ENCODE data around the gene NACAD.
A peak's percentile ranks its signal among the peaks of the same experiment; 100 is the strongest.
"Not testable (repeated sequence)": the region's sequence is repeated elsewhere in the genome, so short reads cannot be mapped to it uniquely, and the experiment has no call there.

Gene NACAD

DNA sequence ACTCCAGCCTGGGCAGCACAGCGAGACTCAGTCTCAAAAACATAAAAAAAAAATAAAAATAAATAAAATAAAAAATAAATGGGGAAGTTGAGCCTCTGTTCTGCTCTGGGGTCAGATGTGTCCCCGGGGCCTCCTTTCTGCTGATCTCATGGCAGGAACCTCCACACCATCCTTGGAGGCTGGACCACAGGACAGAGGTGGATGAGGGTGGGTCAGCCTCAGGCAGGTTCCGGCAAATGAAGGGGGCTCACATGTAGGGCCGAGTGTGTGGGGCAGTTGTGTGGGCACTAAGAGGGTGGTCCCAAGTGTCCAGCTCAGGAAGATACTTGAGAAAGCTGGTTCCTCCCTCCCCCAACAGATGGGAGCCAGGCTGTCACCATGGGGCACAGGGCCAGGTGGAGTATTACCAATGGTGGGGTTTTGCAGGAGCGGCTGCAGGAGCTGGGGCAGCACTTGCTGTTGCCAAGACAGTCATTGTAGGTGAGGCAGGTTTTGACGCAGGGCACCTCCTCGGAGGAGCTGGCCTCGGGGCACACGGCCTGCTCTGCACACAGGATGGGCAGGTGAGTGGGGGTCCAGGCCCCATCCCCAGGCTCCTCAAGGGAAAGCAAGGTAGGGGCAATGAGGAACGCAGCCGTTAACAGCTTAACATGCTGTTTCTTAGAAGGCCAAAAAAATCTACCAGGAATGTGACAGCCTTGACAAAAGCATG, 36.6 kb upstream of the NACAD start:
- Histone ChIP-seq H3K36me3 (ENCODE audit: control insufficient read depth in 1 of 2, insufficient read depth in 2 of 2, low read length in 2 of 2) (no peaks in the 10 kb centered on the region), H3K27me3 (ENCODE audit: low read depth, low read length) (no peaks in the 10 kb centered on the region), H3K4me1 (ENCODE audit: control insufficient read depth in 1 of 2, insufficient read depth in 2 of 2, low read length in 2 of 2) (no peaks in the 10 kb centered on the region), H3K9me3 (ENCODE audit: control insufficient read depth in 1 of 2, low read length in 2 of 2) (no peaks in the 10 kb centered on the region), H3K27ac (ENCODE audit: low read length) (no peak overlapping the region), H3K4me3 (ENCODE audit: low read depth in 1 of 2, low read length in 2 of 2) (no peak overlapping the region)

- Histone ChIP-seq H3K27ac (ENCODE audit: low read length) (no peak overlapping the region), H3K36me3 (ENCODE audit: control insufficient read depth in 1 of 2, insufficient read depth in 2 of 2, low read length in 2 of 2) (no peaks in the 10 kb centered on the region), H3K4me3 (ENCODE audit: low read depth in 1 of 2, low read length in 2 of 2) (no peak overlapping the region), H3K9me3 (ENCODE audit: control insufficient read depth in 1 of 2, low read length in 2 of 2) (no peaks in the 10 kb centered on the region), H3K4me1 (ENCODE audit: control insufficient read depth in 1 of 2, insufficient read depth in 2 of 2, low read length in 2 of 2) (no peaks in the 10 kb centered on the region), H3K27me3 (ENCODE audit: low read depth, low read length) (no peaks in the 10 kb centered on the region)
Measured at GRCh38 chr7:45123913-45124710, 35.3 kb upstream of the NACAD start.

DNA sequence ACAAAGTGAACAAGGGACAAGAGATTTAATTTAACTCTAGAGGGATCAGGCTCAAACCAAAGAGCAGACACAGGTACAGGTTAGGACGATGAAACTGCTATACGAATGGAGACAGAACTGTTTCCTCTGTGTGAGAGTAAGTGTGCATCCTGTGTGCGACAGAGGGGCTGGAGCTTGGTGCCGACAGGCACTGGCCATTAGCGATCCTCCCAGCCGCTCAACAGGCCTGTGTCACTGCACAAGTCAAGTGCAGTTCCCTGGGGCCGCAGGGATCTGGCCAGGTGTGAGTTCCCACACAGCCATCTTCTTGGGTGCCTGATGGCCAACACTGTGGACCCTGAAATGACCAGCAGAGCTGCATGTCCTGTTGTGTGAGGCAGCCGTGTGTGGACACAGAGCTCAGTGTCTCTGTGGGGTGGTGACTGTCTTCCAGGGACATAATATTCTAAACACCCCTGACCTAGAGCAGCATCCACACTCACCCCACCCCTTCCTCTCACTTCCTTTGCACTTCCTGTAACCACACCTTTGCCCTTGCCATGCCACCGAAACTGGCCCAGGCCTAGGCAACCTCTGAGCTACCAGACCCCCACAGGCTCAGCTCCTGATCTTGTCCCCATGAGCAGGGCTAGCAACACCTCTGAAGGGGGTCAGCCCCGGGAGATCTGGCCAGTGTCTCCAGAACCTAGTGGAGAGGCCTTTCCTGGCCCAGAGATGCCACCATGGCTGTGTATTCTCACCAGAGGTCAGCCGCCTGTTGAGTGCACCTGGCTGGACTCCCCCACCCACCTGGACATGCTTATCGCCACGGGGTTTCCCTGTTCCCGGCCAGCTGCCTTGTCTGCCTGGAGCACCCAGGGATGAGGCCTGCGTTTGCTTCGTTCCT, 34.4 kb upstream of the NACAD start:
- H3K9me3 ChIP-seq (ENCODE audit: control insufficient read depth in 1 of 2, low read length in 2 of 2): no peaks in the 10 kb centered on the region
- H3K27ac ChIP-seq (ENCODE audit: low read length): no peak overlapping the region
- no peaks in the 10 kb centered on the region for H3K4me1 ChIP-seq (ENCODE audit: control insufficient read depth in 1 of 2, insufficient read depth in 2 of 2, low read length in 2 of 2)
- no peaks in the 10 kb centered on the region for H3K27me3 ChIP-seq (ENCODE audit: low read depth, low read length)
- H3K36me3 ChIP-seq (ENCODE audit: control insufficient read depth in 1 of 2, insufficient read depth in 2 of 2, low read length in 2 of 2): no peaks in the 10 kb centered on the region
- H3K4me3 ChIP-seq (ENCODE audit: low read depth in 1 of 2, low read length in 2 of 2): no peak overlapping the region

GRCh38 chr7:45119550-45119949, 30.8 kb upstream of the NACAD start:
- no peaks in the 10 kb centered on the region for H3K4me1 ChIP-seq (ENCODE audit: control insufficient read depth in 1 of 2, insufficient read depth in 2 of 2, low read length in 2 of 2)

DNA sequence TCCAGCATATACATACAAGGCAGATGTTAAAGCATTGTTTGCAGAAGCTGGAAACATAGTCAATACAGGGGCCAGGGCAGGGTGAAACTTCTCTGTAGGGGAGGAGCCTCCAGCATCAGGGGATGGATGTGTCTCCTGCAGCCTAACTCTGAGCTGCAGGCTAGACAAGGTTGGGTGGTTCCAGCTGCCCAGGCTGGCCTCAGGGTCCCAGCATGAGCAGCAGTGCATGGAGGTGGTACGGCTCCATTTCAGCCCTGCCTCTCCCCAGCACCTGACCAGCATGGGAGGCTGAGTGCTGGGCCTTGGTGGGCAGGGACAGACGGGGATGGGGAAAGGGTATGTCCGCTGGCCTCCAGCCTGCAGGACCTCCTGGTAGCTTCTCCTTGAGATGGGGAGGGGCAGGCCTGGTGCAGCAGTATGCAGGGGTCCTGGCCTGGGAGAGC, 30.1 kb upstream of the NACAD start:
- Histone ChIP-seq H3K4me1 (ENCODE audit: control insufficient read depth in 1 of 2, insufficient read depth in 2 of 2, low read length in 2 of 2) (no peaks in the 10 kb centered on the region), H3K4me3 (ENCODE audit: low read depth in 1 of 2, low read length in 2 of 2) (no peak overlapping the region), H3K9me3 (ENCODE audit: control insufficient read depth in 1 of 2, low read length in 2 of 2) (no peaks in the 10 kb centered on the region), H3K36me3 (ENCODE audit: control insufficient read depth in 1 of 2, insufficient read depth in 2 of 2, low read length in 2 of 2) (no peaks in the 10 kb centered on the region), H3K27ac (ENCODE audit: low read length) (no peak overlapping the region), H3K27me3 (ENCODE audit: low read depth, low read length) (no peaks in the 10 kb centered on the region)

More at GRCh38 chr7:45119550-45119949, 30.8 kb upstream of the NACAD start:
- Histone ChIP-seq H3K4me3 (ENCODE audit: low read depth in 1 of 2, low read length in 2 of 2) (no peak overlapping the region), H3K9me3 (ENCODE audit: control insufficient read depth in 1 of 2, low read length in 2 of 2) (no peaks in the 10 kb centered on the region), H3K27me3 (ENCODE audit: low read depth, low read length) (no peaks in the 10 kb centered on the region), H3K36me3 (ENCODE audit: control insufficient read depth in 1 of 2, insufficient read depth in 2 of 2, low read length in 2 of 2) (no peaks in the 10 kb centered on the region), H3K27ac (ENCODE audit: low read length) (no peak overlapping the region)

- no peak overlapping the region for H3K27ac ChIP-seq (ENCODE audit: low read length)
- H3K4me3 ChIP-seq (ENCODE audit: low read depth in 1 of 2, low read length in 2 of 2): no peak overlapping the region
- no peaks in the 10 kb centered on the region for H3K4me1 ChIP-seq (ENCODE audit: control insufficient read depth in 1 of 2, insufficient read depth in 2 of 2, low read length in 2 of 2)
- no peaks in the 10 kb centered on the region for H3K27me3 ChIP-seq (ENCODE audit: low read depth, low read length)
- no peaks in the 10 kb centered on the region for H3K36me3 ChIP-seq (ENCODE audit: control insufficient read depth in 1 of 2, insufficient read depth in 2 of 2, low read length in 2 of 2)
- no peaks in the 10 kb centered on the region for H3K9me3 ChIP-seq (ENCODE audit: control insufficient read depth in 1 of 2, low read length in 2 of 2)
Measured at GRCh38 chr7:45118292-45118691, 29.5 kb upstream of the NACAD start.

DNA sequence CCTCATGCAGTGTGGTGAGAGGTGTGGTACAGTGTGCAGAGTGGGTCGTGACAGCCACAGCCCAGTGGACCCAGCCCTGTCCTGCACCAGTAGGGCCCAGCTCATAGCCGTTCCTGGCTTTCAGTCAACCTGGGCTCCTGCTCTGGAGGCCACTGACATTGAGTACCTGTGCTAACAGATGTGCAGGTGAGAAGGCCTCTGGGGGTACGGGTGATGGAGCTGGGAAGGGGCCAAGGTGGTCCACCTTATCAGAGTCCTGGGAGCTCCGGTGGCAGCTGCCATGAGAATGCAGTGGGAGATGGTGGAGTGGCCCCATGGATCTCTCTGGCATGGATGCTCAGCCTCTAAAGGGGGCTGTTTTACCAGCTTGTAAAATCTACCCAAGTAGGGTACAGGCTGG, 28.8 kb upstream of the NACAD start:
- no peak overlapping the region for H3K4me3 ChIP-seq (ENCODE audit: low read depth in 1 of 2, low read length in 2 of 2)
- H3K27me3 ChIP-seq (ENCODE audit: low read depth, low read length): no peaks in the 10 kb centered on the region
- no peaks in the 10 kb centered on the region for H3K36me3 ChIP-seq (ENCODE audit: control insufficient read depth in 1 of 2, insufficient read depth in 2 of 2, low read length in 2 of 2)
- no peaks in the 10 kb centered on the region for H3K9me3 ChIP-seq (ENCODE audit: control insufficient read depth in 1 of 2, low read length in 2 of 2)
- peaks cover 0 to 3% of the 10 kb centered on the region in 2 donors for H3K4me1 ChIP-seq (ENCODE audit: control insufficient read depth in 1 of 2, insufficient read depth in 2 of 2, low read length in 2 of 2)
- no peak overlapping the region for H3K27ac ChIP-seq (ENCODE audit: low read length)

- Histone ChIP-seq H3K27ac (ENCODE audit: low read length) (no peak overlapping the region), H3K9me3 (ENCODE audit: control insufficient read depth in 1 of 2, low read length in 2 of 2) (no peaks in the 10 kb centered on the region), H3K4me3 (ENCODE audit: low read depth in 1 of 2, low read length in 2 of 2) (no peak overlapping the region), H3K27me3 (ENCODE audit: low read depth, low read length) (no peaks in the 10 kb centered on the region), H3K36me3 (ENCODE audit: control insufficient read depth in 1 of 2, insufficient read depth in 2 of 2, low read length in 2 of 2) (no peaks in the 10 kb centered on the region), H3K4me1 (ENCODE audit: control insufficient read depth in 1 of 2, insufficient read depth in 2 of 2, low read length in 2 of 2) (peaks cover 0 to 7% of the 10 kb centered on the region in 2 donors)
Measured at GRCh38 chr7:45116048-45116447, 27.3 kb upstream of the NACAD start.

- H3K27ac ChIP-seq (ENCODE audit: low read length): no peak overlapping the region
- H3K36me3 ChIP-seq (ENCODE audit: control insufficient read depth in 1 of 2, insufficient read depth in 2 of 2, low read length in 2 of 2): no peaks in the 10 kb centered on the region
- peaks cover 0 to 16% of the 10 kb centered on the region in 2 donors for H3K4me1 ChIP-seq (ENCODE audit: control insufficient read depth in 1 of 2, insufficient read depth in 2 of 2, low read length in 2 of 2)
- H3K27me3 ChIP-seq (ENCODE audit: low read depth, low read length): no peaks in the 10 kb centered on the region
- H3K9me3 ChIP-seq (ENCODE audit: control insufficient read depth in 1 of 2, low read length in 2 of 2): no peaks in the 10 kb centered on the region
- H3K4me3 ChIP-seq (ENCODE audit: low read depth in 1 of 2, low read length in 2 of 2): no peak overlapping the region
Measured at GRCh38 chr7:45114926-45115325, 26.2 kb upstream of the NACAD start.

GRCh38 chr7:45114257-45114656, 25.5 kb upstream of the NACAD start:
- not testable (repeated sequence) for H3K27me3 ChIP-seq (ENCODE audit: low read depth, low read length)

GRCh38 chr7:45112648-45113047, 23.9 kb upstream of the NACAD start:
- H3K36me3 ChIP-seq (ENCODE audit: control insufficient read depth in 1 of 2, insufficient read depth in 2 of 2, low read length in 2 of 2): peaks cover 12 to 19% of the 10 kb centered on the region in 2 donors
- H3K4me3 ChIP-seq (ENCODE audit: low read depth in 1 of 2, low read length in 2 of 2): peak overlapping the region in 1 of 2 donors; percentile 86
- no peak overlapping the region for H3K27ac ChIP-seq (ENCODE audit: low read length)
- H3K9me3 ChIP-seq (ENCODE audit: control insufficient read depth in 1 of 2, low read length in 2 of 2): no peaks in the 10 kb centered on the region
- peaks cover 4 to 39% of the 10 kb centered on the region in 2 donors for H3K4me1 ChIP-seq (ENCODE audit: control insufficient read depth in 1 of 2, insufficient read depth in 2 of 2, low read length in 2 of 2)
- no peaks in the 10 kb centered on the region for H3K27me3 ChIP-seq (ENCODE audit: low read depth, low read length)

More at GRCh38 chr7:45114257-45114656, 25.5 kb upstream of the NACAD start:
- H3K4me3 ChIP-seq (ENCODE audit: low read depth in 1 of 2, low read length in 2 of 2); H3K36me3 ChIP-seq (ENCODE audit: control insufficient read depth in 1 of 2, insufficient read depth in 2 of 2, low read length in 2 of 2); H3K9me3 ChIP-seq (ENCODE audit: control insufficient read depth in 1 of 2, low read length in 2 of 2); H3K27ac ChIP-seq (ENCODE audit: low read length): not testable (repeated sequence)
- H3K4me1 ChIP-seq (ENCODE audit: control insufficient read depth in 1 of 2, insufficient read depth in 2 of 2, low read length in 2 of 2): peaks cover 0 to 23% of the 10 kb centered on the region in 2 donors

All from muscle layer of duodenum (tissue), 2 donors.